ENCODE data around the gene ELMO1. TPM values are rescaled to one million over a fixed set of nuclear protein-coding genes. Genes with fewer than 3 reads are reported as not detected.

The ELMO1 gene
- total RNA-seq, 1 donor from 2014 or later: 132 TPM

GRCh38 chr7:37119296-37119860, 329.3 kb downstream of the ELMO1 start:
- Mint-ChIP-seq H3K4me3 (no peak overlapping the region), H3K36me3 (ENCODE audit: low read depth) (peaks cover 37% of the 10 kb centered on the region), H3K27ac (no peak overlapping the region), H3K9me3 (no peaks in the 10 kb centered on the region), H3K27me3 (no peaks in the 10 kb centered on the region), H3K4me1 (peaks cover 17% of the 10 kb centered on the region)
- ATAC-seq (ENCODE audit: low read depth) (no peak), DNase-seq (no peak)
- no peak for TF ChIP-seq CTCF (IDR thresholded peaks at IDR 0.05)
- intact Hi-C loops (cut with micrococcal nuclease): no loop called here
- ChIA-PET CTCF (no interaction called here), POLR2A (no interaction called here)

GRCh38 chr7:37118004-37118403, 330.7 kb downstream of the ELMO1 start:
- H3K27ac Mint-ChIP-seq: no peak overlapping the region
- ChIA-PET POLR2A (no interaction called here), CTCF (no interaction called here)
- no peak for TF ChIP-seq CTCF (IDR thresholded peaks at IDR 0.05)
- no peaks in the 10 kb centered on the region for H3K27me3 Mint-ChIP-seq
- H3K4me3 Mint-ChIP-seq: no peak overlapping the region
- peaks cover 11% of the 10 kb centered on the region for H3K4me1 Mint-ChIP-seq
- DNase-seq: no peak
- peaks cover 46% of the 10 kb centered on the region for H3K36me3 Mint-ChIP-seq (ENCODE audit: low read depth)
- H3K9me3 Mint-ChIP-seq: no peaks in the 10 kb centered on the region
- ATAC-seq (ENCODE audit: low read depth): no peak
- intact Hi-C loops (cut with micrococcal nuclease): no loop called here

GRCh38 chr7:37117292-37117691, 331.4 kb downstream of the ELMO1 start:
- intact Hi-C loops (cut with micrococcal nuclease): no loop called here
- H3K27ac Mint-ChIP-seq: no peak overlapping the region
- ATAC-seq (ENCODE audit: low read depth) (no peak), DNase-seq (no peak)
- H3K36me3 Mint-ChIP-seq (ENCODE audit: low read depth): peaks cover 45% of the 10 kb centered on the region
- peaks cover 7% of the 10 kb centered on the region for H3K4me1 Mint-ChIP-seq
- no peak overlapping the region for H3K4me3 Mint-ChIP-seq
- POLR2A ChIA-PET: no interaction called here
- no peaks in the 10 kb centered on the region for H3K27me3 Mint-ChIP-seq
- no peak for TF ChIP-seq CTCF (IDR thresholded peaks at IDR 0.05)
- CTCF ChIA-PET: no interaction called here
- H3K9me3 Mint-ChIP-seq: no peaks in the 10 kb centered on the region

- POLR2A ChIA-PET: no interaction called here
- Mint-ChIP-seq H3K9me3 (no peaks in the 10 kb centered on the region), H3K27ac (no peak overlapping the region), H3K4me1 (peaks cover 10% of the 10 kb centered on the region), H3K27me3 (no peaks in the 10 kb centered on the region), H3K4me3 (no peak overlapping the region), H3K36me3 (ENCODE audit: low read depth) (peaks cover 46% of the 10 kb centered on the region)
- ATAC-seq (ENCODE audit: low read depth) (no peak), DNase-seq (no peak)
- intact Hi-C loops (cut with micrococcal nuclease): no loop called here
- CTCF ChIA-PET: interaction anchor here (1.0 kb wide), 1 partner anchor 66 kb away, joined by 3 read pairs; no protein-coding TSS in a partner anchor
- no peak for TF ChIP-seq CTCF (IDR thresholded peaks at IDR 0.05)
These were observed 332.5 kb downstream of the ELMO1 start for GRCh38 chr7:37116093-37116701.

GRCh38 chr7:37113661-37114355, 334.9 kb downstream of the ELMO1 start:
- H3K36me3 Mint-ChIP-seq (ENCODE audit: low read depth): peaks cover 50% of the 10 kb centered on the region
- no peaks in the 10 kb centered on the region for H3K27me3 Mint-ChIP-seq
- H3K4me3 Mint-ChIP-seq: no peak overlapping the region
- ChIA-PET POLR2A (no interaction called here), CTCF (interaction anchor here (0.7 kb wide), 1 partner anchor 451 kb away, joined by 3 read pairs; no protein-coding TSS in a partner anchor)
- no peak for DNase-seq
- intact Hi-C loops (cut with micrococcal nuclease): no loop called here
- ATAC-seq (ENCODE audit: low read depth): no peak
- H3K27ac Mint-ChIP-seq: no peak overlapping the region
- H3K4me1 Mint-ChIP-seq: peaks cover 32% of the 10 kb centered on the region
- no peak for TF ChIP-seq CTCF (IDR thresholded peaks at IDR 0.05)
- no peaks in the 10 kb centered on the region for H3K9me3 Mint-ChIP-seq

Measured in activated B cell treated with CpG ODN at 0.5 μM for 24 hours (primary cell).